ENCODE data around the gene ASH1L. TPM values are rescaled to one million over a fixed set of nuclear protein-coding genes. Genes with fewer than 3 reads are reported as not detected.
"Not testable (repeated sequence)": the region's sequence is repeated elsewhere in the genome, so short reads cannot be mapped to it uniquely, and the experiment has no call there.

The ASH1L gene
- total RNA-seq, 1 donor from 2014 or later: 43.7 TPM

- no peaks in the 10 kb centered on the region for H3K27me3 Mint-ChIP-seq
These were observed 47.9 kb downstream of the ASH1L start for GRCh38 chr1:155514582-155515187.

GRCh38 chr1:155513300-155513916 lies 49.2 kb downstream of the ASH1L start:
- Mint-ChIP-seq H3K27me3 (no peaks in the 10 kb centered on the region), H3K4me3 (no peak overlapping the region), H3K36me3 (peaks cover 13% of the 10 kb centered on the region), H3K4me1 (ENCODE audit: unreplicated experiment) (no peaks in the 10 kb centered on the region), H3K9me3 (no peaks in the 10 kb centered on the region), H3K27ac (no peak overlapping the region)
- no peak for DNase-seq (ENCODE audit: extremely low spot score, unreplicated experiment)
- TF ChIP-seq, protein P1, sequence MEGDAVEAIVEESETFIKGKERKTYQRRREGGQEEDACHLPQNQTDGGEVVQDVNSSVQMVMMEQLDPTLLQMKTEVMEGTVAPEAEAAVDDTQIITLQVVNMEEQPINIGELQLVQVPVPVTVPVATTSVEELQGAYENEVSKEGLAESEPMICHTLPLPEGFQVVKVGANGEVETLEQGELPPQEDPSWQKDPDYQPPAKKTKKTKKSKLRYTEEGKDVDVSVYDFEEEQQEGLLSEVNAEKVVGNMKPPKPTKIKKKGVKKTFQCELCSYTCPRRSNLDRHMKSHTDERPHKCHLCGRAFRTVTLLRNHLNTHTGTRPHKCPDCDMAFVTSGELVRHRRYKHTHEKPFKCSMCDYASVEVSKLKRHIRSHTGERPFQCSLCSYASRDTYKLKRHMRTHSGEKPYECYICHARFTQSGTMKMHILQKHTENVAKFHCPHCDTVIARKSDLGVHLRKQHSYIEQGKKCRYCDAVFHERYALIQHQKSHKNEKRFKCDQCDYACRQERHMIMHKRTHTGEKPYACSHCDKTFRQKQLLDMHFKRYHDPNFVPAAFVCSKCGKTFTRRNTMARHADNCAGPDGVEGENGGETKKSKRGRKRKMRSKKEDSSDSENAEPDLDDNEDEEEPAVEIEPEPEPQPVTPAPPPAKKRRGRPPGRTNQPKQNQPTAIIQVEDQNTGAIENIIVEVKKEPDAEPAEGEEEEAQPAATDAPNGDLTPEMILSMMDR (conservative IDR thresholded peaks at IDR 0.05): no peak

More at GRCh38 chr1:155514582-155515187, 47.9 kb downstream of the ASH1L start:
- Mint-ChIP-seq H3K9me3 (no peaks in the 10 kb centered on the region), H3K4me3 (no peak overlapping the region), H3K27ac (no peak overlapping the region), H3K36me3 (peaks cover 17% of the 10 kb centered on the region), H3K4me1 (ENCODE audit: unreplicated experiment) (no peaks in the 10 kb centered on the region)
- DNase-seq (ENCODE audit: extremely low spot score, unreplicated experiment): no peak
- TF ChIP-seq, protein P1 (conservative IDR thresholded peaks at IDR 0.05): no peak

GRCh38 chr1:155511385-155511784 lies 51.2 kb downstream of the ASH1L start:
- not testable (repeated sequence) for DNase-seq (ENCODE audit: extremely low spot score, unreplicated experiment); H3K27me3 Mint-ChIP-seq; H3K36me3 Mint-ChIP-seq; H3K4me1 Mint-ChIP-seq (ENCODE audit: unreplicated experiment); H3K27ac Mint-ChIP-seq; H3K4me3 Mint-ChIP-seq; H3K9me3 Mint-ChIP-seq

- H3K36me3 Mint-ChIP-seq: no peaks in the 10 kb centered on the region
- TF ChIP-seq, protein P1 (conservative IDR thresholded peaks at IDR 0.05): no peak
- H3K27me3 Mint-ChIP-seq: no peaks in the 10 kb centered on the region
- no peak overlapping the region for H3K4me3 Mint-ChIP-seq
- H3K4me1 Mint-ChIP-seq (ENCODE audit: unreplicated experiment): no peaks in the 10 kb centered on the region
- no peak for DNase-seq (ENCODE audit: extremely low spot score, unreplicated experiment)
- no peak overlapping the region for H3K27ac Mint-ChIP-seq
- no peaks in the 10 kb centered on the region for H3K9me3 Mint-ChIP-seq
These were observed 53.5 kb downstream of the ASH1L start for GRCh38 chr1:155509064-155509463.

GRCh38 chr1:155507945-155508344 lies 54.7 kb downstream of the ASH1L start:
- Mint-ChIP-seq H3K36me3 (no peaks in the 10 kb centered on the region), H3K27me3 (no peaks in the 10 kb centered on the region), H3K4me1 (ENCODE audit: unreplicated experiment) (no peaks in the 10 kb centered on the region), H3K4me3 (no peak overlapping the region), H3K27ac (no peak overlapping the region), H3K9me3 (no peaks in the 10 kb centered on the region)
- DNase-seq (ENCODE audit: extremely low spot score, unreplicated experiment): no peak
- TF ChIP-seq, protein P1 (conservative IDR thresholded peaks at IDR 0.05): no peak

- H3K4me1 Mint-ChIP-seq (ENCODE audit: unreplicated experiment); DNase-seq (ENCODE audit: extremely low spot score, unreplicated experiment); H3K36me3 Mint-ChIP-seq; H3K27me3 Mint-ChIP-seq; H3K4me3 Mint-ChIP-seq; H3K9me3 Mint-ChIP-seq; H3K27ac Mint-ChIP-seq: not testable (repeated sequence)
These were observed 56.6 kb downstream of the ASH1L start for GRCh38 chr1:155505963-155506362.
